Activated naive CD4-positive, alpha-beta T cell treated with anti-CD3 and anti-CD28 coated beads, Interleukin-2, amount 10 ng/mL, durations not matched to agents 7 days and 5 days (primary cell): ENCODE data around the gene HDAC10.
A peak's percentile ranks its signal among the peaks of the same experiment; 100 is the strongest.

ENCODE experiments used
- CTCF ChIA-PET: fragments of 350-600 bp; sonication (Branson Sonifier 250); formaldehyde crosslinking; loops from one replicate; lab custom pipeline; 2021; ENCODE audit warnings: antibody characterized with exemption; lab: Charles Lee
- DNase-seq: peaks from one replicate; pipeline ENCODE4 v3.0.0-alpha.2; 2020
- H3K27ac Mint-ChIP-seq: one replicate; pipeline ENCODE4 v1.8.0; 2021; ENCODE audit warnings: mild to moderate bottlenecking, moderate library complexity, mixed read lengths
- H3K27me3 Mint-ChIP-seq: one replicate; pipeline ENCODE4 v1.8.0; 2021; ENCODE audit warnings: mild to moderate bottlenecking, mixed read lengths
- H3K36me3 Mint-ChIP-seq: one replicate; pipeline ENCODE4 v1.8.0; 2021; ENCODE audit warnings: mixed read lengths
- H3K4me1 Mint-ChIP-seq: one replicate; pipeline ENCODE4 v1.8.0; 2021; ENCODE audit warnings: mixed read lengths
- H3K4me3 Mint-ChIP-seq: one replicate; pipeline ENCODE4 v1.8.0; 2021; ENCODE audit warnings: mild to moderate bottlenecking, moderate library complexity, mixed read lengths
- H3K9me3 Mint-ChIP-seq: one replicate; pipeline ENCODE4 v1.8.0; 2021; ENCODE audit warnings: mixed read lengths

HDAC10 gene

GRCh38 chr22:50250555-50251476 lies at the start of gene HDAC10:
Gene HDAC10, minus strand, starts transcription at chr22:50251265. Its CDS starts 233 bp downstream, at chr22:50251032.
- Mint-ChIP-seq H3K9me3 (no peaks in the 10 kb centered on the region), H3K36me3 (peaks cover 10% of the 10 kb centered on the region), H3K4me1 (peaks cover 32% of the 10 kb centered on the region), H3K4me3 (peak within 1 kb of the TSS; percentile 81), H3K27me3 (no peaks in the 10 kb centered on the region), H3K27ac (peak within 1 kb of the TSS; percentile 83)
- peak; percentile 93 for DNase-seq
- CTCF ChIA-PET: interaction anchor here (0.6 to 3.7 kb wide), 7 partner anchors 9 to 370 kb away, joined by 3 to 16 read pairs (median 5); partner anchors contain the start of gene SCO2

- H3K4me1 Mint-ChIP-seq: peaks cover 9% of the 10 kb centered on the region
- no peak for DNase-seq
- H3K9me3 Mint-ChIP-seq: no peaks in the 10 kb centered on the region
- CTCF ChIA-PET: no interaction called here
- H3K27me3 Mint-ChIP-seq: peaks cover 82% of the 10 kb centered on the region
- no peak overlapping the region for H3K4me3 Mint-ChIP-seq
- no peaks in the 10 kb centered on the region for H3K36me3 Mint-ChIP-seq
- H3K27ac Mint-ChIP-seq: no peak overlapping the region
Observed at GRCh38 chr22:50300620-50301257, 49.7 kb upstream of the HDAC10 start.

GRCh38 chr22:50299785-50300619 lies 48.9 kb upstream of the HDAC10 start:
- H3K4me1 Mint-ChIP-seq: peaks cover 8% of the 10 kb centered on the region
- no peak for DNase-seq
- peaks cover 75% of the 10 kb centered on the region for H3K27me3 Mint-ChIP-seq
- CTCF ChIA-PET: no interaction called here
- no peak overlapping the region for H3K27ac Mint-ChIP-seq
- no peaks in the 10 kb centered on the region for H3K36me3 Mint-ChIP-seq
- H3K4me3 Mint-ChIP-seq: no peak overlapping the region
- H3K9me3 Mint-ChIP-seq: no peaks in the 10 kb centered on the region

- DNase-seq: no peak
- Mint-ChIP-seq H3K4me1 (peaks cover 5% of the 10 kb centered on the region), H3K27me3 (peaks cover 75% of the 10 kb centered on the region), H3K4me3 (no peak overlapping the region), H3K27ac (no peak overlapping the region), H3K36me3 (no peaks in the 10 kb centered on the region), H3K9me3 (no peaks in the 10 kb centered on the region)
- CTCF ChIA-PET: no interaction called here
Observed at GRCh38 chr22:50298937-50299784, 48.1 kb upstream of the HDAC10 start.

- DNase-seq: no peak
- no peaks in the 10 kb centered on the region for H3K36me3 Mint-ChIP-seq
- CTCF ChIA-PET: no interaction called here
- H3K4me3 Mint-ChIP-seq: no peak overlapping the region
- no peak overlapping the region for H3K27ac Mint-ChIP-seq
- H3K27me3 Mint-ChIP-seq: peaks cover 73% of the 10 kb centered on the region
- peaks cover 8% of the 10 kb centered on the region for H3K4me1 Mint-ChIP-seq
- no peaks in the 10 kb centered on the region for H3K9me3 Mint-ChIP-seq
Observed at GRCh38 chr22:50298266-50298637, 47.2 kb upstream of the HDAC10 start.

GRCh38 chr22:50297510-50298265 lies 46.6 kb upstream of the HDAC10 start:
- H3K4me3 Mint-ChIP-seq: no peak overlapping the region
- DNase-seq: no peak
- H3K4me1 Mint-ChIP-seq: peaks cover 11% of the 10 kb centered on the region
- H3K27ac Mint-ChIP-seq: no peak overlapping the region
- H3K27me3 Mint-ChIP-seq: peaks cover 73% of the 10 kb centered on the region
- no peaks in the 10 kb centered on the region for H3K9me3 Mint-ChIP-seq
- H3K36me3 Mint-ChIP-seq: peaks cover 2% of the 10 kb centered on the region
- CTCF ChIA-PET: no interaction called here

GRCh38 chr22:50296658-50297490 lies 45.8 kb upstream of the HDAC10 start:
- no peaks in the 10 kb centered on the region for H3K9me3 Mint-ChIP-seq
- no peak for DNase-seq
- no peak overlapping the region for H3K27ac Mint-ChIP-seq
- H3K36me3 Mint-ChIP-seq: peaks cover 4% of the 10 kb centered on the region
- no peak overlapping the region for H3K4me3 Mint-ChIP-seq
- CTCF ChIA-PET: no interaction called here
- H3K27me3 Mint-ChIP-seq: peaks cover 73% of the 10 kb centered on the region
- H3K4me1 Mint-ChIP-seq: peaks cover 20% of the 10 kb centered on the region

GRCh38 chr22:50294319-50294656 lies 43.2 kb upstream of the HDAC10 start:
- Mint-ChIP-seq H3K4me1 (peaks cover 22% of the 10 kb centered on the region), H3K27me3 (peaks cover 73% of the 10 kb centered on the region), H3K27ac (no peak overlapping the region), H3K4me3 (no peak overlapping the region), H3K9me3 (no peaks in the 10 kb centered on the region), H3K36me3 (peaks cover 4% of the 10 kb centered on the region)
- CTCF ChIA-PET: interaction anchor here (1.2 to 2.1 kb wide), 2 partner anchors 18 to 34 kb away, joined by 3 to 7 read pairs; no protein-coding TSS in a partner anchor
- no peak for DNase-seq

- DNase-seq: peak; percentile 28
- peaks cover 22% of the 10 kb centered on the region for H3K4me1 Mint-ChIP-seq
- peak overlapping the region; percentile 54 for H3K4me3 Mint-ChIP-seq
- H3K27ac Mint-ChIP-seq: no peak overlapping the region
- CTCF ChIA-PET: interaction anchor here (1.2 to 2.1 kb wide), 2 partner anchors 17 to 34 kb away, joined by 3 to 7 read pairs; no protein-coding TSS in a partner anchor
- H3K36me3 Mint-ChIP-seq: peaks cover 4% of the 10 kb centered on the region
- H3K9me3 Mint-ChIP-seq: no peaks in the 10 kb centered on the region
- H3K27me3 Mint-ChIP-seq: peaks cover 67% of the 10 kb centered on the region
Observed at GRCh38 chr22:50293441-50294318, 42.6 kb upstream of the HDAC10 start.

GRCh38 chr22:50292643-50293440 lies 41.8 kb upstream of the HDAC10 start:
- Mint-ChIP-seq H3K4me3 (peak overlapping the region; percentile 59), H3K9me3 (no peaks in the 10 kb centered on the region), H3K27me3 (peaks cover 59% of the 10 kb centered on the region), H3K27ac (peak overlapping the region; percentile 6), H3K4me1 (peaks cover 22% of the 10 kb centered on the region), H3K36me3 (peaks cover 4% of the 10 kb centered on the region)
- DNase-seq: peak; percentile 46
- CTCF ChIA-PET: interaction anchor here (0.7 to 2.1 kb wide), 2 partner anchors 16 to 17 kb away, joined by 3 to 7 read pairs; no protein-coding TSS in a partner anchor
